Karpas-422 (cell line): ENCODE measurements around the gene TRAPPC5. TPM values are rescaled to one million over a fixed set of nuclear protein-coding genes. Genes with fewer than 3 reads are reported as not detected.

Experiments
- DNase-seq: peaks from one replicate; pipeline ENCODE4 v3.0.0-alpha.2; 2015
- H2AFZ ChIP-seq: fragments of 200-600 bp; sonication (generic); 2 replicates; pipeline ENCODE4 v1.6.1; 2014; ENCODE audit warnings: antibody characterized with exemption, low read length, mixed read lengths
- H3K27ac ChIP-seq: fragments of 200-600 bp; sonication (generic); 2 replicates; pipeline ENCODE4 v1.5.1; 2014; ENCODE audit warnings: mild to moderate bottlenecking, low read length, moderate library complexity
- H3K27me3 ChIP-seq: fragments of 200-600 bp; sonication (generic); 2 replicates; pipeline ENCODE4 v1.6.1; 2014; ENCODE audit warnings: low read length, mixed read lengths
- H3K36me3 ChIP-seq: fragments of 200-600 bp; sonication (generic); 2 replicates; pipeline ENCODE4 v1.6.1; 2014; ENCODE audit warnings: low read length, mixed read lengths; ENCODE audit not compliant: insufficient read depth
- H3K4me1 ChIP-seq: fragments of 200-600 bp; sonication (generic); 2 replicates; pipeline ENCODE4 v1.6.1; 2014; ENCODE audit warnings: mild to moderate bottlenecking, low read length, mixed read lengths
- H3K4me2 ChIP-seq: fragments of 200-600 bp; sonication (generic); 2 replicates; pipeline ENCODE4 v1.6.1; 2014; ENCODE audit warnings: low read length, low read depth, mild to moderate bottlenecking; ENCODE audit not compliant: poor library complexity, severe bottlenecking
- H3K4me3 ChIP-seq: fragments of 200-600 bp; sonication (generic); 2 replicates; pipeline ENCODE4 v1.5.1; 2014; ENCODE audit warnings: mild to moderate bottlenecking, antibody characterized with exemption, low read length, mixed read lengths
- H3K79me2 ChIP-seq: fragments of 200-600 bp; sonication (generic); 2 replicates; pipeline ENCODE4 v1.6.1; 2014; ENCODE audit warnings: mild to moderate bottlenecking, low read length, mixed read lengths
- H3K9ac ChIP-seq: fragments of 200-600 bp; sonication (generic); 2 replicates; pipeline ENCODE4 v1.6.0; 2014; ENCODE audit warnings: low read length
- H3K9me2 ChIP-seq: fragments of 200-600 bp; sonication (generic), shearing (Covaris generic); replicated peaks from 2 replicates; pipeline ENCODE4 v1.6.0; 2014; ENCODE audit warnings: mild to moderate bottlenecking, low read length, moderate library complexity; ENCODE audit not compliant: insufficient read depth
- H3K9me3 ChIP-seq: fragments of 300-700, 200-600 bp; sonication (generic); 2 replicates; pipeline ENCODE4 v1.6.1; 2014; ENCODE audit warnings: low read length, mixed read lengths
- H4K20me1 ChIP-seq: fragments of 200-600 bp; sonication (generic); 2 replicates; pipeline ENCODE4 v1.6.1; 2014; ENCODE audit warnings: mild to moderate bottlenecking, antibody characterized with exemption, low read length, low read depth; ENCODE audit not compliant: insufficient read depth
- total RNA-seq: library from RNA; depleted of rRNA; stranded (reverse); fragments of >200 nt; shearing (Covaris generic); gene quantifications from 2 replicates; pipeline ENCODE4 v1.2.3, GENCODE V29; 2014; ENCODE audit warnings: low replicate concordance; rRNA removed

Gene TRAPPC5
- total RNA-seq, 1 experiment from 2014 or later: 52.1 TPM

GRCh38 chr19:7732045-7732444 lies 51.4 kb downstream of the TRAPPC5 start, which contains the start of gene CLEC4G:
TSS of gene CLEC4G (minus strand) at chr19:7732110. CDS start at chr19:7732102, 8 bp downstream.
- DNase-seq: no peak
- Histone ChIP-seq H3K27me3 (no peaks in the 10 kb centered on the region), H3K4me2 (no peak within 1 kb of the TSS), H3K9me3 (no peaks in the 10 kb centered on the region), H3K9ac (no peak within 1 kb of the TSS), H4K20me1 (no peaks in the 10 kb centered on the region), H3K4me1 (no peaks in the 10 kb centered on the region), H3K79me2 (no peaks in the 10 kb centered on the region), H3K27ac (no peak within 1 kb of the TSS), H3K4me3 (no peak within 1 kb of the TSS), H3K36me3 (no peaks in the 10 kb centered on the region), H2AFZ (no peak within 1 kb of the TSS), H3K9me2 (no peaks in the 10 kb centered on the region)

- Histone ChIP-seq H4K20me1 (no peaks in the 10 kb centered on the region), H3K79me2 (no peaks in the 10 kb centered on the region), H3K4me1 (no peaks in the 10 kb centered on the region), H3K27ac (no peak overlapping the region), H3K9me3 (no peaks in the 10 kb centered on the region), H3K9ac (no peak overlapping the region), H3K9me2 (no peaks in the 10 kb centered on the region), H2AFZ (no peak overlapping the region), H3K4me3 (no peak overlapping the region), H3K36me3 (no peaks in the 10 kb centered on the region), H3K4me2 (no peak overlapping the region), H3K27me3 (no peaks in the 10 kb centered on the region)
- no peak for DNase-seq
Observed at GRCh38 chr19:7733376-7733775, 52.7 kb downstream of the TRAPPC5 start.

GRCh38 chr19:7734220-7735203 lies 53.9 kb downstream of the TRAPPC5 start:
- no peaks in the 10 kb centered on the region for H3K36me3 ChIP-seq
- no peaks in the 10 kb centered on the region for H3K9me3 ChIP-seq
- H3K4me1 ChIP-seq: no peaks in the 10 kb centered on the region
- no peaks in the 10 kb centered on the region for H3K79me2 ChIP-seq
- no peak overlapping the region for H3K27ac ChIP-seq
- H3K9ac ChIP-seq: no peak overlapping the region
- no peak overlapping the region for H3K4me3 ChIP-seq
- H3K27me3 ChIP-seq: no peaks in the 10 kb centered on the region
- no peaks in the 10 kb centered on the region for H4K20me1 ChIP-seq
- H3K9me2 ChIP-seq: no peaks in the 10 kb centered on the region
- H2AFZ ChIP-seq: no peak overlapping the region
- DNase-seq: no peak
- no peak overlapping the region for H3K4me2 ChIP-seq

GRCh38 chr19:7736148-7736547 lies 55.5 kb downstream of the TRAPPC5 start:
- Histone ChIP-seq H3K27ac (no peak overlapping the region), H3K4me3 (no peak overlapping the region), H3K4me2 (no peak overlapping the region), H3K79me2 (no peaks in the 10 kb centered on the region), H3K9ac (no peak overlapping the region), H3K9me3 (no peaks in the 10 kb centered on the region), H4K20me1 (no peaks in the 10 kb centered on the region), H3K9me2 (no peaks in the 10 kb centered on the region), H3K27me3 (no peaks in the 10 kb centered on the region), H3K4me1 (no peaks in the 10 kb centered on the region), H2AFZ (no peak overlapping the region), H3K36me3 (no peaks in the 10 kb centered on the region)
- no peak for DNase-seq

GRCh38 chr19:7737215-7737614 lies 56.6 kb downstream of the TRAPPC5 start:
- no peaks in the 10 kb centered on the region for H3K9me3 ChIP-seq
- no peaks in the 10 kb centered on the region for H3K36me3 ChIP-seq
- H2AFZ ChIP-seq: no peak overlapping the region
- no peak overlapping the region for H3K4me2 ChIP-seq
- no peaks in the 10 kb centered on the region for H3K9me2 ChIP-seq
- no peak overlapping the region for H3K4me3 ChIP-seq
- no peaks in the 10 kb centered on the region for H4K20me1 ChIP-seq
- no peak overlapping the region for H3K27ac ChIP-seq
- H3K9ac ChIP-seq: no peak overlapping the region
- no peak for DNase-seq
- H3K4me1 ChIP-seq: no peaks in the 10 kb centered on the region
- H3K79me2 ChIP-seq: no peaks in the 10 kb centered on the region
- H3K27me3 ChIP-seq: no peaks in the 10 kb centered on the region

Other genes with a start within 250 kb of the TRAPPC5 start
- 1.0 and 1.8 TPM in 2 replicates for gene PEX11G, start 191.8 kb upstream of the TRAPPC5 start, total RNA-seq
- gene ZNF358, start 164.7 kb upstream of the TRAPPC5 start, total RNA-seq: not detected in 2 replicates
- gene MCOLN1, start 158.2 kb upstream of the TRAPPC5 start, total RNA-seq: 1.9 and 3.9 TPM in 2 replicates
- gene PNPLA6, start 145.1 kb upstream of the TRAPPC5 start, total RNA-seq: 65.8 and 121 TPM in 2 replicates
- gene CAMSAP3, start 85.0 kb upstream of the TRAPPC5 start, total RNA-seq: 0.36 TPM in 1 of 2 replicates, not detected in the other
- gene XAB2, start 51.3 kb upstream of the TRAPPC5 start, total RNA-seq: 20.2 and 36.2 TPM in 2 replicates
- 15.5 and 51.5 TPM in 2 replicates for gene PET100, start 51.0 kb upstream of the TRAPPC5 start, total RNA-seq
- gene PCP2, start 47.1 kb upstream of the TRAPPC5 start, total RNA-seq: 0.65 TPM in 1 of 2 replicates, not detected in the other
- 36.5 and 61.3 TPM in 2 replicates for gene STXBP2, start 43.7 kb upstream of the TRAPPC5 start, total RNA-seq
- not detected in 2 replicates for gene RETN, start 11.8 kb upstream of the TRAPPC5 start, total RNA-seq
- not detected in 2 replicates for gene MCEMP1, start 3.7 kb upstream of the TRAPPC5 start, total RNA-seq
- 0.14 TPM in 1 of 2 replicates, not detected in the other for gene FCER2, start 21.3 kb downstream of the TRAPPC5 start, total RNA-seq
- gene CLEC4G, start 51.3 kb downstream of the TRAPPC5 start, total RNA-seq: not detected in 2 replicates
- gene CD209, start 66.7 kb downstream of the TRAPPC5 start, total RNA-seq: not detected in 2 replicates
- not detected in 2 replicates for gene CLEC4M, start 82.4 kb downstream of the TRAPPC5 start, total RNA-seq
- 6.0 and 8.9 TPM in 2 replicates for gene EVI5L, start 149.4 kb downstream of the TRAPPC5 start, total RNA-seq
- gene PRR36, start 193.6 kb downstream of the TRAPPC5 start, total RNA-seq: not detected in 2 replicates
- gene LRRC8E, start 207.7 kb downstream of the TRAPPC5 start, total RNA-seq: not detected in 2 replicates
- 10.4 and 14.4 TPM in 2 replicates for gene MAP2K7, start 223.0 kb downstream of the TRAPPC5 start, total RNA-seq
- gene TGFBR3L, start 234.0 kb downstream of the TRAPPC5 start, total RNA-seq: not detected in 2 replicates
- 9.8 and 22.0 TPM in 2 replicates for gene SNAPC2, start 239.5 kb downstream of the TRAPPC5 start, total RNA-seq
- gene CTXN1, start 245.3 kb downstream of the TRAPPC5 start, total RNA-seq: 0.18 TPM in 1 of 2 replicates, not detected in the other